SH-SY5Y (cell line): ENCODE measurements around the gene BIRC6.

Source experiments
- GATA2 ChIP-seq: IDR thresholded peaks from 2 replicates; pipeline ENCODE4 v1.6.1; 2011; ENCODE audit warnings: mild to moderate bottlenecking, low read depth, low read length
- GATA3 ChIP-seq: IDR thresholded peaks from 2 replicates; pipeline ENCODE4 v1.6.1; 2011; ENCODE audit warnings: low read depth, mild to moderate bottlenecking, low read length, moderate library complexity

DNA sequence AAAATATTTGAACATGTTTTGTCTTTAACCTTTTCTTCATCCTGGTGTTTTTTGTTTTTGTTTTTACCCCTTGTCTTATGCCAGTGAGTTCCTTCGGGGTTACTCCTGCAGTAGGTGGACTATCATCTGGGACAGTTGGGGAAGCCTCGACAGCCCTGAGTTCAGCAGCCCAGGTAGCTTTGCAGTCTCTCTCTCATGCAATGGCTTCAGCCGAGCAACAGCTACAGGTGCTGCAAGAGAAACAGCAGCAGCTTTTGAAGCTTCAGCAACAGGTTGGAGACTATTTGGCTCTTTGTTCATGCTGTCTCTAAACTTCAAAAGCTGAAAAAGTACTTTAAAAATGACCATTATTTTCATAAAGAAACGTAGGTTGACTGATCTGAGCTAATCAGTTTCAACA is 106.3 kb downstream of the BIRC6 start:
- no peak for TF ChIP-seq GATA2
- TF ChIP-seq GATA3: no peak
